Fibroblast of lung (primary cell): ENCODE data around the gene SGPP2. TPM values are rescaled to one million over a fixed set of nuclear protein-coding genes. Genes with fewer than 3 reads are reported as not detected.

ENCODE experiments used
- DNase-seq, 2 donors: peaks; one replicate each; pipeline versions ENCODE4 v3.0.0 to v3.0.0-alpha.2; 2010; ENCODE audit warnings: low read depth in 2 of 2
- H2AFZ ChIP-seq: 2 replicates; pipeline ENCODE4 v1.5.1; 2012; ENCODE audit warnings: low read length, control low read depth, inconsistent platforms
- H3K27ac ChIP-seq: 2 replicates; pipeline ENCODE4 v1.5.1; 2011; ENCODE audit warnings: low read length, control low read depth; ENCODE audit not compliant: insufficient read depth
- H3K27me3 ChIP-seq: 2 replicates; pipeline ENCODE4 v1.5.1; 2011; ENCODE audit warnings: mild to moderate bottlenecking, low read length; ENCODE audit not compliant: control insufficient read depth, insufficient read depth
- H3K36me3 ChIP-seq: 2 replicates; pipeline ENCODE4 v1.5.1; 2011; ENCODE audit warnings: low read length; ENCODE audit not compliant: control insufficient read depth, insufficient read depth
- H3K4me1 ChIP-seq: 2 replicates; pipeline ENCODE4 v1.5.1; 2011; ENCODE audit warnings: low read length; ENCODE audit not compliant: control insufficient read depth, insufficient read depth; ENCODE audit errors: extremely low read depth
- H3K4me2 ChIP-seq: 2 replicates; pipeline ENCODE4 v1.5.1; 2011; ENCODE audit warnings: low read length, control low read depth; ENCODE audit not compliant: insufficient read depth; ENCODE audit errors: extremely low read depth
- H3K4me3 ChIP-seq, 4 experiments: fragments of 200-600 bp in 1 of 4; sonication (generic) in 1 of 4; replicated peaks in 1 of 4; 2 replicates each; pipeline ENCODE4 v1.5.1; 2011 to 2016; ENCODE audit warnings: low read length in 4 of 4, low read depth in 3 of 4, mild to moderate bottlenecking in 3 of 4, control low read depth in 2 of 4, inconsistent platforms in 1 of 4, mixed read lengths in 1 of 4; ENCODE audit not compliant: insufficient read depth in 1 of 4; ENCODE audit errors: control extremely low read depth in 1 of 4
- H3K79me2 ChIP-seq: 2 replicates; pipeline ENCODE4 v1.5.1; 2012; ENCODE audit warnings: mild to moderate bottlenecking, low read length, inconsistent platforms; ENCODE audit not compliant: control insufficient read depth, insufficient read depth
- H3K9ac ChIP-seq: 2 replicates; pipeline ENCODE4 v1.5.1; 2011; ENCODE audit warnings: mild to moderate bottlenecking, low read length, control low read depth; ENCODE audit not compliant: insufficient read depth
- H3K9me3 ChIP-seq: 2 replicates; pipeline ENCODE4 v1.5.1; 2012; ENCODE audit warnings: low read depth, low read length; ENCODE audit not compliant: control insufficient read depth, insufficient read depth
- H4K20me1 ChIP-seq: 2 replicates; pipeline ENCODE4 v1.5.1; 2011; ENCODE audit warnings: low read length; ENCODE audit not compliant: control insufficient read depth, insufficient read depth; ENCODE audit errors: extremely low read depth
- EZH2 ChIP-seq: IDR thresholded peaks from 2 replicates; pipeline ENCODE4 v1.5.1; 2012; ENCODE audit warnings: low read length, control low read depth, mild to moderate bottlenecking; ENCODE audit errors: missing control alignments
- polyA plus RNA-seq, 2 donors: library from polyadenylated mRNA; depleted of rRNA in 1 of 2; stranded (reverse) in 1 of 2; unstranded in 1 of 2; fragments of >200 nt; gene quantifications; 2 replicates each; pipeline ENCODE4 v1.2.1, GENCODE V29; 2011 to 2012; ENCODE audit warnings: missing spikeins in 1 of 2
- total RNA-seq: library from RNA; depleted of rRNA; stranded (reverse); fragments of >200 nt; gene quantifications from 2 replicates; pipeline ENCODE4 v1.2.1, GENCODE V29; 2014
- TF ChIP-seq, protein P1 (sequence below), 2 donors: IDR thresholded peaks in 1 of 2; conservative IDR thresholded peaks in 1 of 2; 1 replicate in 1 of 2; 2 replicates in 1 of 2; pipeline ENCODE4 v1.5.1; 2011 to 2012; ENCODE audit warnings: low read length in 2 of 2, control low read depth in 1 of 2, inconsistent platforms in 1 of 2, low read depth in 1 of 2, mild to moderate bottlenecking in 1 of 2

The SGPP2 gene
- total and polyA plus RNA-seq, 2 donors (not counting 1 experiment from before 2014, with no cell fraction given) = not detected

DNA sequence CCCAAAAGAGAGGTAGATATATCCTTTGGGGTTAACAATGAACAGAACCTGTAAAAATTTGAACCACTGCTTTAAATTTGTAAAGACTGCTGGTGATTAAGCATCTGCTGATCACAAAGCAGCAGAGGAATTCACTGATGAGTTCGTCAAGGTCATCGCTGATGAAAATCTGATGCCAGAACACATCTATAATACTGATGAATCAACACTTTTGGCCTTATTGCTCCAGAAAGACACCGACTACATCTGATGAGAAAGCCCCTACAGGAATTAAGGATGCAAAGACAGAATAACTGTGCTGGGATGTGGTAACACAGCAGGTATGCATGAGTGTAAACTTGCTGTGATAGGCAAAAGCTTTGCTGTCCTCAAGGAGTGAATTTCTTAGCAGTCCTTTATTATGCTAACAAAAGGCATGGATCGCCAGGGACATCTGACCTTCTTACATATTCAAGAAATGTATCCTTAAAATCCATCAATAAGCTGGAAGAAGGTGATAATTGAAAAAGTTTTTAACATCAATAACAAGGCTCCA is 30.5 kb upstream of the SGPP2 start:
- no peak overlapping the region for H3K4me3 ChIP-seq
- TF ChIP-seq EZH2 = no peak
- no peaks in the 10 kb centered on the region for H3K9me3 ChIP-seq
- no peak for DNase-seq
- no peaks in the 10 kb centered on the region for H3K79me2 ChIP-seq
- no peaks in the 10 kb centered on the region for H4K20me1 ChIP-seq
- no peak overlapping the region for H2AFZ ChIP-seq
- no peak overlapping the region for H3K27ac ChIP-seq
- H3K27me3 ChIP-seq = no peaks in the 10 kb centered on the region
- H3K36me3 ChIP-seq = no peaks in the 10 kb centered on the region
- H3K4me2 ChIP-seq = no peak overlapping the region
- no peak overlapping the region for H3K9ac ChIP-seq
- H3K4me1 ChIP-seq = no peaks in the 10 kb centered on the region

DNA sequence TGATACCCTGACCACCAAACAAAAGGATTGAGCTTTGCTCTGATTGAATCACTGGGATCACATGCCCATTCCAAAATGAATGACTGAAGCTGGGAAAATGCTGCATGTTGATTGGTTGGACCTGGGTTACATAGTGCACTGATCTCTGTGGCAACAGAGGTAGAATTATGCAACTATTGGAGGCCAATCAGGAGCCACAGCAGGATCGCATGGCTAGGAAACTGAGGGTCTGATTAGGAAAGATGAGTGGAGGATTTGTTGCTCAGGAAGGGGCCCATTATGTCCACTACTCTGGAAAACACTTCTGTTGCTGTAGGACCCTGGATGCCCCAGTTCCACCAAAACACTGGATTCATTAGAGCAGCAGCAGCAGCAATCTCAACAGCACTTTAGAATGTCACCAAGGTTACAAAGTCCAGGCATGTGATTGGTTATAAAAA is 25.9 kb upstream of the SGPP2 start:
- Histone ChIP-seq H3K4me2 (no peak overlapping the region), H3K9me3 (no peaks in the 10 kb centered on the region), H4K20me1 (no peaks in the 10 kb centered on the region), H3K4me3 (no peak overlapping the region), H3K27me3 (no peaks in the 10 kb centered on the region), H2AFZ (no peak overlapping the region), H3K36me3 (no peaks in the 10 kb centered on the region), H3K79me2 (no peaks in the 10 kb centered on the region), H3K4me1 (no peaks in the 10 kb centered on the region), H3K27ac (no peak overlapping the region), H3K9ac (no peak overlapping the region)
- DNase-seq = no peak
- no peak for TF ChIP-seq EZH2
- TF ChIP-seq, protein P1, sequence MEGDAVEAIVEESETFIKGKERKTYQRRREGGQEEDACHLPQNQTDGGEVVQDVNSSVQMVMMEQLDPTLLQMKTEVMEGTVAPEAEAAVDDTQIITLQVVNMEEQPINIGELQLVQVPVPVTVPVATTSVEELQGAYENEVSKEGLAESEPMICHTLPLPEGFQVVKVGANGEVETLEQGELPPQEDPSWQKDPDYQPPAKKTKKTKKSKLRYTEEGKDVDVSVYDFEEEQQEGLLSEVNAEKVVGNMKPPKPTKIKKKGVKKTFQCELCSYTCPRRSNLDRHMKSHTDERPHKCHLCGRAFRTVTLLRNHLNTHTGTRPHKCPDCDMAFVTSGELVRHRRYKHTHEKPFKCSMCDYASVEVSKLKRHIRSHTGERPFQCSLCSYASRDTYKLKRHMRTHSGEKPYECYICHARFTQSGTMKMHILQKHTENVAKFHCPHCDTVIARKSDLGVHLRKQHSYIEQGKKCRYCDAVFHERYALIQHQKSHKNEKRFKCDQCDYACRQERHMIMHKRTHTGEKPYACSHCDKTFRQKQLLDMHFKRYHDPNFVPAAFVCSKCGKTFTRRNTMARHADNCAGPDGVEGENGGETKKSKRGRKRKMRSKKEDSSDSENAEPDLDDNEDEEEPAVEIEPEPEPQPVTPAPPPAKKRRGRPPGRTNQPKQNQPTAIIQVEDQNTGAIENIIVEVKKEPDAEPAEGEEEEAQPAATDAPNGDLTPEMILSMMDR (conservative IDR thresholded peaks at IDR 0.05 in 1 of 2, IDR thresholded peaks at IDR 0.05 in 1 of 2; ENCODE audit: low read depth in 1 of 2, low read length in 2 of 2) = no peak

DNA sequence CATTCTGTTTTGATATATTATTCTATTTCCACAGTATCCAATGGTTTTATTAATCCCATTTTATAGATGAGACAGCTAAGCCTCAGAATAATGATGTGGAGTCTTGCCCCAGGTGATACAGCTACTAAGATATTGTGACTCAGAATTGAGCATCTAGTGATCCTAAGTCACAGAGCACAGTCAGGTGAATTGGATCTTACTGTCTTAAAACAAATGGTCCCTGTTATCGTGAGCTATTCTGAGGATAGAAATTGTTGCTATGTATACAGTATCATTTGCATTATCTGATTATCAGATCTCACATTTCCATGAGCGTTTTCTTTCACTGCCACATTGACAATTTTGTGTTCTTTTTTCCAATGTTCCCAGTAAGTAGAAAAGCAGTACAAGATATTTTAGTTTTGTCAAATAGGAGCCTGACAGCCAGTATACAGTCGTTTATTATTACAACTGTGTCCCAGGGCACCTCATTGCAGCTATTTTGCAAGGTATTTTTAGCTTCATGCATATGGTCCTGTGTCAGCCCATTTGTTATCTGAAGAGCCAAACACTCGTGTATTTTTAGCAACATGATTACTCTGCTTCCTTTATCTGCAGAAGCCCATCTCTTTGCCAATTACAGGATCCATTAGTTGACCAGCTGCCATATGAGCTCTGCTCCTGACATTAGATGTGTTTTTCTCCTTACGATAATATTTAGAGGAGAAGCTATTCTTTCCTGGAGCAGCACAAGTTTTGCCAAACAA is 25.1 kb upstream of the SGPP2 start:
- Histone ChIP-seq H4K20me1 (no peaks in the 10 kb centered on the region), H3K4me3 (no peak overlapping the region), H3K4me1 (no peaks in the 10 kb centered on the region), H2AFZ (no peak overlapping the region), H3K27ac (no peak overlapping the region), H3K79me2 (no peaks in the 10 kb centered on the region), H3K36me3 (no peaks in the 10 kb centered on the region), H3K4me2 (no peak overlapping the region), H3K27me3 (no peaks in the 10 kb centered on the region), H3K9ac (no peak overlapping the region), H3K9me3 (no peaks in the 10 kb centered on the region)
- DNase-seq = no peak
- TF ChIP-seq, protein P1 (conservative IDR thresholded peaks at IDR 0.05 in 1 of 2, IDR thresholded peaks at IDR 0.05 in 1 of 2; ENCODE audit: low read depth in 1 of 2, low read length in 2 of 2) = no peak
- TF ChIP-seq EZH2 = no peak
